GM19240 (cell line): ENCODE measurements around the gene DRC1.
A peak's percentile ranks its signal among the peaks of the same experiment; 100 is the strongest.
"Not testable (repeated sequence)": the region's sequence is repeated elsewhere in the genome, so short reads cannot be mapped to it uniquely, and the experiment has no call there.

Experiments
- DNase-seq: peaks from one replicate; pipeline ENCODE4 v3.0.0; 2011; ENCODE audit warnings: low spot score; ENCODE audit not compliant: insufficient read length

The DRC1 gene

DNA sequence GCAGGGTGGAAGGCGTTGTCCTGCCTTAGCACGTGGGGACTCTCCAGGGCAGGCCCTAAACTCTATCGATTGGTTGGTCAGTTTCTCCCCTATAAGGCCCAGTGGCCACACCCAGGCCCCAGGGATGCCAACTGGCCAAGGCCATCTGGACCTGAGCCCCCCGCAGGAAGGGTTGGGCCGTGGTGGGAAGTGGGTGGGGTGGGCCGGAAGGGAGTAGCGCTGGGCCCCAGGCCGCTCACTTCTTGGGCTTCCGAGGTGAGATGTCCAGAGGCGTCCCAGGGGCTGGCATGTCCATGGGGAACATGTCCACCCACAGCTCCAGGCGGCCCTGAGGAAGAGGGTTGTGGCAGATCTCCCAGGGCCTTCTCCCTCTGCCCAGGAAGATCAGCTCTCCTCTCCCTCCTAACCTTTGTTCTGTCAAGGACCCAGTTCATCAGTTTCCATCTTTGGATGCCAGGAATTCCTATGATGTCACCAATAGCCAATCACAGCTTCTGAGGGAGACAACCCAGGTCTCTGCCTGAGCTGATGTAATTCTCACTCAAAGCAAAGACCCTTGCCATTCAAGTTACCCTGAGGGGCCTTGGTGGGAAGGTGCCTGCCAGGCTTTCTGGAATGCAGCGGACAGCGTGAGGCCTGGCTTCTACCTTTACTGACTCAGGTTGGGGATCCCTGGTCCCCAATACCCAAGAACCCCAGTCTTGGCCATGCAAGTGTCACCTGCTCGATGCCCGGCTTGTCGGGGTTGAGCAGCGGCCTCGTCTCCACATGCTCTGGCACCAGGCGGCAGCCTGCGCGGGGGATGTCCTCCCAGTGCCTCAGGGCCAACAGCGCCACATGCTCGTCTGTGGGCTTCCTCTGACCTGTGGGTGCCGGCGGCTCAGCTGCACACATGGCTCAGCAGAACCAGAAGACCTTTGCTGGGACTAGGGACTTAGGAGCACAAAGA is 61.8 kb downstream of the DRC1 start:
- no peak for DNase-seq

DNA sequence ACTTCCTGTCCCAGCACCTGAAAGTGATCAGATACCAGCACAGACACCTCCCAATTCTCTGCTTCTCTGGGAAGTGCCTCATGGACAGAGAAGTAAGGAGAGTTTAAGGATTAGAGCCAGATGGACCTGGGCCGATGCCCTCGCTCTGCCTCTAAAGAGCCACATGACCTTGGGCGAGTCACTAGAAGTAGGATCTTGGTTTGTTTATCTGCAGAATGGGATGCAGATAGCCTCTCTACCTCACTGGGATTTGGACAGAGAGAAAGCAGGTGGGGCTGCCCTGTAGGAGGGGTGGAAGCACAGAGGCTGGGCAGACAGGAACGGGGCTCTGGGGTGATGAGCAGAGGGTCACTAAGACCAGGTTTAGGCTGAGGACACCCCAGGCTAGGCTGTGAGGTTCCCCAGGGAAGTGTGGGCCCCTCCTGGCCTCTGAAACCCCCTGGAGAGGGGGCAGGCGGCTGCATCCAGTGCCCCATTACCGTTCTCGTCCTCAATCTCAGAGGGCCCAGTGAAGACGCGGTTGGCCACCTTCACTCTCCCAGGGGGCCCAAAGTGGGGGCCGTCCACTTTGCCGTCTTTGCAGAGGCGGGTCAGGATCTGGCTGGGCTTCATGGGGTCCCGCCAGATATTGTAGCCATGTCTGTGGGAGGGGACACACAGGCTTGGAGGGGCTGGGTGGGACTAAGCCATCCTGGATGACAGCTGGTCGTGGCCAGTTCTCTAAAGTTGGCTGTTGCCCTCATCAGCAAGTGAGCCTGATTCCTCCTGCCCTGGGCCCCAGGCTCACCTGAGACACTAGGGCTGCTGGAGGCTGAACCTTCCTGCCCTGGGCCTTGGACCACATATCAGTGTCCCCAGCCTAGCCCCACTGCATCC is 62.9 kb downstream of the DRC1 start:
- no peak for DNase-seq

DNA sequence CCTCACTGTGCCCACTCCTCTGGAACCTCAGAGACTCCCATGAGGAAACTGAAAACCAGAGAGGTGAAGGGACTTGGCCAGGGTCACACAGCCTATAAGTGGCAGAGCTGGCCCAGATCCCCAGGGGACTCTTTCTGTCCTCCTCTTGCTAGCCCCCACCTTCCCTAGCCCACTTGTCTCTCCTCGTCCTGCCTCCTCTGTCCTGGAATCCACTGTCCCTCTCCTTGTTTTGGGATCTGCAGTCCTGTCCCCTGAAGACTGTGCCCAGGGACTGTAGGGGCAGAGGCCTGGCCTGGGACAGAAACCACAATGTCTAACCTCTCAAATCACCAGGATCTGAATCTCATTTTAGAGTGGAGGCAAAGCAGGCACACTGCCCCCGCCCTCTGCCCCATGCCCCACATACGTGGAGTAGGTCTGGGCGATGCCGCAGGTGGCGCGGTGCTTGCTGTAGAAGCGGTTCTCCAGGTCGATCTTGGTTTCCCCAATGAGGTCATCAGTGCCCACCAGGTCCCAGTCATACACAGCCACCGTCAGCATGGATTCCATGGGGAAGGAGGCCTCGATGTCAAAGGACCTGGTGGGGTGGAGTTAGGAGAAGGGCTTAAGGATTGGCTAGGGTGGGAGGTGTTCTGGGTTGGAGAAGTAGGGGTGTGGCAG is 63.7 kb downstream of the DRC1 start:
- no peak for DNase-seq

DNA sequence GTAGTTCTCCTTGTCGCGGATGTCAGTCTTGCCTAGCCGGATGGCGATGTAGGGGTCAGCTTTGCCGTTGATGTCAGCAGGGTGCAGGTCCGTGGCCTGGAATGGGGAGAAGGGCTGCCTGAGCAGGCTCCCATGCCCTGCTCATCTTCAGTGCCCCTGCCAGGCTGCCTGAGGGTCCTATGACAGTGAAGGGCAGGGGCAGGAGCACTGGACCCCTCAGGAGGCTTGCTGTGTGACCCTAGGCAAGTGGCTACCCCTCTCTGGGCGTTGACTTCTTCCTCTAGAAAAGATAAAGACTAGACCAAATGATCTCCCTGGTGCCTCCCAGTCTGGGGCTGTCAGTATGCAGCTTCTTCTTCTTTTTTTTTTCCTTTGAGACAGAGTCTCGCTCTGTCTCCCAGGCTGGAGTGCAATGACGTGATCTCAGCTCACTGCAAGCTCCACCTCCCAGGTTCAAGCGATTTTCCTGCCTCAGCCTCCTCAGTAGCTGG is 64.3 kb downstream of the DRC1 start:
- no peak for DNase-seq

DNA sequence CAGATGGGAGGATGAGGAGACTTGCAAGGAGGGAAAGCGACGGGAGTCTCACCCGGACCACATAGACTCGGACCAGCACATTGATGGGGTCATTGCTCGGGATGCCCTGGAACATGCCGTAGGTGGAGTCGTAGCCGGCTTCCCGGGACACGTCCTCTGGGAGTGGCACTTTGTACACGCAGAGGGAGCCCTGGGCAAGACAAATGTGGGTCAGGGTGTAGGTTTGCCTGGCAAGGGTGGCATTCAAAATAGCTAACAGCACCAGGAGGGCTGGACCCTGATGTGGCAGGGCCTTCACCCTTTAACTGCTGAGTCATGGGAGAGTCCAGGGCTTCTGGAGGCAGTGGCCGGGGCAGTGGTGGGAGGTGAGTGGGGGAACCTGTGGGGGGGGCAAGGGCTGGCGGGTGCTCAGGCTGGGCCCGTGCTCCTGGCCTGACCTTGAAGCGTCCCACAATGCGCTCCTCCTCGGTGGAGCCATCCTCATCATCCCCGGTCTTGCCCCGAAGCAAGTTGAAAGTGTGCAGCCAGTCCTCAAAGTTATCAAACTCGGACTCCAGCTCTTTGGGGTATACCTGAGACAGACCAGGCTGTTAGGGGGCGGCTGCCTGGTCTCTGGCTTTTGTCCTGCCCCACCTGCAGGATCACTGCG is 65.1 kb downstream of the DRC1 start:
- DNase-seq: no peak

DNA sequence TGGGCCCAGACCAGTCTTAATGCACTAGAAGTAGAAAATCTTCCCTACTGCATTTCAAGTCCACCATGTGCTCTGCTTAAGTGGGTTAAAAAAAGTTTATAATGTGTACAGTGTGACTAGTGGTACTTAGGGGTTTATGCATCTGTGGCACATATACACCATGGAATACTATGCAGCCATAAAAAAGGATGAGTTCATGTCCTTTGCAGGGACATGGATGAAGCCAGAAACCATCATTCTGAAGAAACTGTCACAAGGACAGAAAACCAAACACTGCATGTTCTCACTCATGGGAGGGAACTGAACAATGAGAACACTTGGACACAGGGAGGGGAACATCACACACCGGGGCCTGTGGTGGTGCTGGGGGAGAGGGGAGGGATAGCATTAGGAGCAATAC is 66.8 kb downstream of the DRC1 start:
- not testable (repeated sequence) for DNase-seq

DNA sequence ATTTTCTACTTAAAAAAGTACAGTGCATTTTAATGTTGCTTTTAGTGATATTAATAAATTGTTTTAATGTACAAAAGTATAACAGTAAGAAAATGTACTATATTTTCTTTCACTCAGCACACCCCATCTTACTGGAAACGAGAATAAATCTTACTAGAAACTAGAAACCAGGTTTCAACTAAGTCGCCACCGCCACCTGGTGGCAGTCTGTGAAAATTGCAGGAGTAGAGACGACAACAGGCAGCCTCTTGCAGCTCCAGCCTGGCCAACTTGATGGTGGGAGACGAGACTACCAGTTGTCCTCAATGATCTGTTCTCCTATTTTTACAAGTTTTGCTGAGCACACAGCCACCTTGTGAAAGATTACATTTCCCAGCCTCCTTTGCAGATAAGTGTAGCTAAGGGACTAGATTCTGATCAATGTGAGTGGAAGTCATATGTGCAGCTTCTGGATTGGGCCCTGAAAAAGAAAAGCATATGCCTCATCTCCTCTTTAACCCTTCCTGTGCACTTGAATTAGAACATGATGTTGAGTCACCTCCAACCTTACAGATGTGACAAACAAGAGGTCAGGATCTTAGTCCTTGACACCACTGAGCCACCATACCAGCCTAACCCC is 67.5 kb downstream of the DRC1 start:
- peak; percentile 75 for DNase-seq

DNA sequence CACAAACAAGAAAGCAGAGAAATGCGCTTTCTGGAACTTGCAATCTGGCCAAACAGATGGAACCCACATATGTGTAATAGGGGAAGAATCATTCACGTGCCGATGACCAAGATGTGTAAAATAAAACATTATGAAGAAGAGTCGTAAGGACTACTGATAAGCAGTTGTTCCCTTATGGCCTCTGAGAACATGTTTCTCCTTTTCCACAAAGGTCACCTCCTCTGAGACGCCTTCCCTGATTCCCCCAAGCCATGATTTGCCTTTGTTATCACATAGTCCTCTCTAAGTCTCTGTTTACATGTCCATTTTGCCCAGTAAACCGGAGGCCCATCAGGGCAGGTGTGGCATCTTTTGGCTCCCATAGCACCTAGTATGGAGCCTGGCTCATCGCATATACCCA is 68.2 kb downstream of the DRC1 start:
- DNase-seq: no peak

DNA sequence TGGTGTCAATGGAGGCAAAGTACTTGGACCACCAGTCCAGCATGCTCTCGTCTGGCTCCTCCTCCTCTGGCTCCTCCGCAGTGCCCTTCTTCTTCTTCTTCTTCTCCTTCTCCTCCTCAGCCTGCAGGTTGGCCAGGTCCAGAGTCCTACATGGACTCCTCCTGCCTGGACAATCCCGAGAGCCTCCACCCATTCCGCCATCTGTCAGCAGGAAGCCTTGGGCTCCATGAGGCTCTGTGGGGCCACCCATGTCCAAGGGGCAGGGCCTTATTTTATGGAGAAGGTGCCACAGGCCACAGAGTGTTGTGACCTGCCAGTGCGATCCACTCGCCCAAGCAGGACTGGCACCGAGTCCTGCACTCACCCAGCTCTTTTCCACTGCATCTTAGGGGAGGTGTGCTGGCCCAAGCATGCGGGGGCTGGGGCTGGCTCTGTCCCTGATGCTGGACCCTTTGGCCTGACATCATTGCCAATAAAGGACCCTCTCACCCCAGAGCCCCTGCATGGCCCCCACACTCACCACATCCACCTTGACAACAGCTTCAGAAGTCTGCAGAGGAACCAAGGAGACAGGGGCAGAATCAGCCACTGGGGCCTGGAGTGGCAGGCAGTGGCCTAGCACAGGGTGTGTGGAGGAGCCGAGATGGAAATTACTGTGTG is 69.0 kb downstream of the DRC1 start:
- no peak for DNase-seq

DNA sequence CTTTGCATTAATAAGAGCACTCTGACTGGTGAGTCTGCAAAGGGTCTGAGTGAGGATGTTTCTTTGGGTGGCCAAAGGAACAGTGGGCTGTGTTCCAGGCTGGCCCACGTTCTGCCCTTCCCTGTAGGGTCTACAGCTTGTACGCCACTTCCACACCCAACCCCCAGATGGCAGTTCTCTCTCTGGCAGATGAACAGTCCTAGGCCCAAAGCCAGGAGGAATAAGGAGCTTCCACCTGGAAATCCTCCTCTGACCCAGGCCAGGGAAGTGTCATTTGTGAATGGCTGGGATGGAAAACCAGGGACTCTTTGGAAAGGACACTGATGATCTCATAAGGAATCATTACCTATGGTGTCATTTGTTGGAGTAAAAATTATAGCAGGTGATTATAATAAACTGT is 69.6 kb downstream of the DRC1 start:
- no peak for DNase-seq

DNA sequence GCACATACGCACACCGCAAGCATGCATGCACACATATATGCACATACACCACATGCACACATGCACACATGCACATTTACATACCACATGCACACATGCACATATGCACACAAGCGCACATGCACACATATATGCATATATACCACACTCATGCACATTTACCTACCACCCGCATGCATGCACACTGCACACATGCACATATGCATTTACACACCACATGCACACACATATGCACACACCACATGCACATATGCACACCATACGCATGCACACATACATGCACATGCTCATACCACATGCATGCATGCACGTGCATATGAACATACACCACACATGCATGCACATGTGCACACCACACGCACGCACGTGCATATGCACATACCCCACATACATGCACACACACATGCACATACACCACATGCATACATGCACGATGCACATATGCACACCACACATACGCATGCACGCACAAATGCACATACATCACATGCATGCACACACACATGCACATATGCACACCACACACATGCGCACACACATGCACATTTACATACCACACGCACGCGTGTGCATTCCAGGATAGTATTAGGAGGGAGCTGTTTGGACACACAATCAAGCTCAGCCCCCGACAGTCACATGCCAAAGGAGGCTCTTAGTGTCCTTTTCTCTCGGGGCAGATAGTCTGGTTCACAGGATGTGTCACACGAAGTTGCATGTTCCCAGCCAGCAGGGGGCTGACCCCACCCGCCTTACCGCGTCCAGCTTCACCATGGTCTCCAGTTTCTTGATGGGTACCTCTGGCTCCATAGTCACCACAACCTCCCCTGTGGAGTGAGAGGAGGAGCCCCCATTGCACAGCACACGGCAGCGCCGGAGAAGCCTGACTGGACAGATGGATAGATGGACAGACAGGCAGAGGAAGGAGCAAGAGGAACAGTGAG is 70.3 kb downstream of the DRC1 start:
- no peak for DNase-seq

DNA sequence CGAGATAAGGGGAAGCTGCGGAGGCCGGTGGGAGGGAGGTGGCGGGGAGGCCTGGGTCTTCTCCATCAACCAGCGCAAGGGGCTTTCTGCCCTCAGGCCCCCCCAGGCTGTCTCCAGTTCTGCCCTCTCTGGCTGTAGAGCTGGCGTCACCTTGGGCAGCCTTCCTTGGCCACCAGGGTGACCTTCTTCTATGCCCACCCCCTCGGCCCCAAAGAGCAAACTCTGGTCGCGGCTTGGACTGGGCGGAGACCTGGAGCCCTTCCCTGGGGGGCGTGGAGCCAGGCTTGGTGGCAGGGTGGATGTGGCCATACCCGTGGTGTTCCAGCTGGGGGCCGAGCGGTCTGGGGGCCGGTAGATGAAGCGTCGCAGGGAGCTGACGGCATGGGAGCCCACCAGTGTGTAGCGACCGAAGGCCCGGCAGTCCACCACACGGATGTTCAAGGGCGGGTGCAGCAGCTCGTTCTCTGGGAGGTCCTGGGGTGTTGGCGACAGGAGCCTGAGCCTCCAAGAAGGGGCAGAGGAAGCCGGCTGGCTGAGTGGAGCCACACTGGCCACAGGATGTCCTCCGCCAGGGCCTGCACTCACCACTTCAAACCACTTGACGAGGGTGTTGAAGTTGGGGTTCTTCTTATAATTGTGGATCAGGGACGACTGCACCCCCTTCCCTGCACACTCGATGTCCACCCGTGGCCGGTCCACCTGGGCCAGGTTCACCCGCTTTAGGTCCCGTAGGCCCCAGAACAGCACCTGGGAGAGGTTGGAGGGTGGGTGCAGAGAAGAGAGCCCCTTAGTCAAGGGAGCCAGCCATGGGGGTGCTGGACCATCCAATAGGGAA is 71.3 kb downstream of the DRC1 start:
- no peak for DNase-seq

DNA sequence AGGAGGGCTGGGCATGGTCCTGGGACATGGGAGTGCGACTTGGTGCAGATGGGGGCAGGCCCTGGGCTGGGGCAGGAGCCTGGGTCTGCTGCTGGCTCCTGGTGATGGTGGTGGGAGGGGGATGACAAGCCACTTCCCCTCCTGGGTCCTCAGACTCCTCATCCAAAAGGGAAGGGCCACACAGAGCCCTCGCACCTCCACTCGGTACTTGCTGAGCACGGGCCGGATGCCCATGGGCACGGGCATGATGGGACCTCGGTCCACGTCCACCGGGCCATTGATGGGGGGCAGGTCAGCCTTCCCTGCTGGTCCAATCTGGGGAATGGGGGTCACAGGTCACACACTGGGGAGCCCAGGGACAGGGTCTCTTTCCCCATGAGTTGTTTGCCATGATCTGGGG is 72.1 kb downstream of the DRC1 start:
- no peak for DNase-seq

DNA sequence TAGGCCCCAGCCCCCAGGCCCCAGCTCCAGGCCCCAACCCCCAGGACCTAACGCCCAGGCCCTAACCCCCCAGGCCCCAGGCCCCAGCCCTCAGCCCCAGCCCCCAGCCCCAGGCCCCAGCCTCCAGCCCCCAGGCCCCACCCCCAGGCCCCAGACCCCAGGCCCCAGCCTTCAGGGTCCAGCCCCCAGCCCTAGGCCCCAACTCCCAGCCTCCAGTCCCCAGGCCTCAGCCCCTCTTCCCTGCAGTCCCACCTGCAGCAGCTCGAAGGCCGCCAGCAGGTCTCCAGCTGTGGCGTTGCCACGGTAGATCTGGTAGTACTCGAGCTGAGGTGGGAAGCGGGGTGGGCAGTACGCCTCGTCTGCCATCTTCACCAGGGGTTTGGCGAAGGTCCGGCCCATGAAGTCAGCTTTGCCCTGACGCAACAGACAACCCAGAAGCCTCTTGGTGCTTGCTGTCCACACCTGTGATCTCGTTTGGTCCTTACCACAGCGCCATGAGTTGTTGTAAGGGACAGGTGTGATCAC is 72.6 kb downstream of the DRC1 start:
- no peak for DNase-seq

DNA sequence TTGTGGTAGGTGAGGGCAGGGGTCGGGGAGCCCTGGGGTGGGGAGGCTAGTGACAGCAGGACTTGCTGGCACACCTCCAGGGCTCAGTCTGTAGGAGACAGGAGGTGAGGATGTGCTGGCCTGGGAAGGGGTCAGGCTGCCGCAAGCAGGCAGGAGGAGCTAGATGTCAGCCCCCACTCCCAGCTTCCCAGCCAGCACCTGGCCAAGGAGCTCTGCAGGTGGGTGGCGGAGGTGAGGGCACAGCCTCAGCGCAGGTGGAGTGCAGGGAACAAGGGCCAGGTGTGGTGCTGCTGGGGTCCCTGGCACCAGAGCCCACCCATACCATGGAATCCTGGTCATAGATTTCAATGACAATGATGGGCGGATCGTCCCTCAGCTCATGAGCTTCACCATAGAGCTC is 73.3 kb downstream of the DRC1 start:
- DNase-seq: no peak

DNA sequence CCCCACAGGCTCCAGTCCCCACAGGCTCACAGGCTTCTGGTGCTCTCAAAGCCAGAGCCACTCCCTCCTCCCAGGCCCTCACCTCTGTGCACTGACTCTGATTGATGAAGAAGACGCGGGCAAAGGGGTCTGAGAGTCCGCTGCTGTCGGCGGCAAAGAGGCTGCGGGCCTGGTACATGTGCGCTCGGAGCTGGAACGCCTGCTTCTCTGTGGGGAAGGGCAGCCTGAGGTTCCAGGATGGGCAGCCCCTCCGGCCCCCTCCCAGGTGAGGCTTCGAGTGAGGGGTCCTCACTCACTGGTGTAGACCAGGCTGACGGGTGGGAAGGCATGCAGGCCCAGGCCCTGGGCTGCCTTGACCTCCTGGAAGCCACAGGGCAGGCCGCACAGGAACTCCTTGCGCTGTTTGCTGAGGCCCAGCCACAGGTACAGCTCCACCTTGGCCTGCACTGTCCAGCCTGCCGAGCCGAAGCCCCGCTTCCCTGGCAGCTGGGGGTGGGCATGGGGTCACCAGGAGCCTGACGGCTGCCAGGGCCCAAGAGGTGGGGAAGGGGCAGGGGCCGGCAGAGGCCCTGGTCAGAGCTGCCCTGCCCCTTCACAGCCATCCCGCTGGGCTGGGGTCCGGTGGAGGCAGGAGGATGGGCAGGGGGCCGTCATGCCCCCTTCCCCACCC is 74.2 kb downstream of the DRC1 start:
- DNase-seq: no peak

DNA sequence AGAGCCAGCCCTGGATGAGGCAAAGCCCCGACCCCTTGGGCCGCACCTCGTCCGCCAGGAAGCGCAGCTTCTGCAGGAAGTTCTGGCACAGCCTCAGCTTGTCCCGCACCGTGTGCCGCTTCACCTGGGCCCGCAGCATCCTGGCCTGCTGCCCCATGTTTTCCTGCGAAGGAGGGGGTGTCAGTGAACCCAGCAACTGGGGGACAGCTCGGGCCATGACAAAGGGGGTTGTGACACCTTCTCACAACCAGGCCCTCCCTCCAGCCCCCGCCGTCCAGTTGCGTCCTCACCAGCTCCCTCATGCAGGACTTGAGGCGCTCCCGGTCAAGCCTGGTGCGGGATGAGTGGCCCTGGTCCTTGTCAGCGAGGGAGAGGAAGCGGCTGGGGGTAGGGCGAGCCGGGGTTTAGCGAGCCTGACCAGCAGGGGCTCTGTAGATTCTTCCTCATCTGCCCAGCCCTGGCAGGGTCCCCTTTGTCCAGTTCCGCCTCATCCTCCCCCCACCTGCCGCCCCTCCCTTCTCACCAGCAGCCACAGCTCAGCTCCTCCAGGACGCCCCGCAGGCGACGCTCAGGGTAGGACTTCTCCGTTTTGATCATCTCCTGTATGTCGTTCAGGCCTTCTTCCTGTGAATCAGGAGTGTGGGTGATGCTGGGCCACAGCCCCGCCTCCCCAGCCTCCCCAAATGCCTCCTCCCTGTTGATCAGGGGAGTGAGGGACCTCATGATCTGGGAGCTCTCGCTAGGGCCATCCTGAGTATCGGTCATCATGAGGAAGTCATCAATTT is 75.6 kb downstream of the DRC1 start:
- DNase-seq: no peak
